ENCODE measurements around the gene CNDP1. TPM values are rescaled to one million over a fixed set of nuclear protein-coding genes. Genes with fewer than 3 reads are reported as not detected.

The CNDP1 gene
- total RNA-seq, 1 donor from 2014 or later: 0.48 TPM

DNA sequence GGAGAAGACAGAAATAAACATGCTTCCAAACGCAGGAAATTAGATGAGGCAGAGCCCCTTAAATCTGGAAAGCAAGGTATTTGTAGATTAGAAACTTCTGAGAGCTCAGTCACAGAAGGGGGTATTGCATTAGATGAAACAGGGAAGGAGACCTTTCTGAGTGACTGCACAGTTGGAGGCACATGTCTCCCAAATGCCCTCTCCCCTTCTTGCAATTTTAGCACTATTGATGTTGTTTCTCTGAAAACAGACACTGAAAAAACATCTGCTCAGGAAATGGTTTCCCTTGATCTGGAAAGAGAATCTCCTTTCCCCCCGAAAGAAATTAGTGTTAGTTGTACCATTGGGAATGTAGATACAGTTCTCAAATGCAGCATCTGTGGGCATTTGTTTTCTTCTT lies 96.9 kb downstream of the CNDP1 start:
- TF ChIP-seq CTCF (conservative IDR thresholded peaks at IDR 0.05): no peak
- no peak for DNase-seq (ENCODE audit: extremely low spot score, unreplicated experiment)
- peaks cover 29% of the 10 kb centered on the region for H3K36me3 Mint-ChIP-seq
- no peak overlapping the region for H3K27ac Mint-ChIP-seq
- H3K9me3 Mint-ChIP-seq: no peaks in the 10 kb centered on the region
- peaks cover 36% of the 10 kb centered on the region for H3K4me1 Mint-ChIP-seq (ENCODE audit: unreplicated experiment)
- H3K4me3 Mint-ChIP-seq: no peak overlapping the region
- H3K27me3 Mint-ChIP-seq: no peaks in the 10 kb centered on the region

- H3K4me1 Mint-ChIP-seq (ENCODE audit: unreplicated experiment): peaks cover 31% of the 10 kb centered on the region
- H3K4me3 Mint-ChIP-seq: no peak overlapping the region
- no peak for DNase-seq (ENCODE audit: extremely low spot score, unreplicated experiment)
- H3K9me3 Mint-ChIP-seq: no peaks in the 10 kb centered on the region
- no peak overlapping the region for H3K27ac Mint-ChIP-seq
- peaks cover 29% of the 10 kb centered on the region for H3K36me3 Mint-ChIP-seq
- TF ChIP-seq CTCF (conservative IDR thresholded peaks at IDR 0.05): no peak
- no peaks in the 10 kb centered on the region for H3K27me3 Mint-ChIP-seq
These were observed 97.5 kb downstream of the CNDP1 start for GRCh38 chr18:74631623-74632350.

DNA sequence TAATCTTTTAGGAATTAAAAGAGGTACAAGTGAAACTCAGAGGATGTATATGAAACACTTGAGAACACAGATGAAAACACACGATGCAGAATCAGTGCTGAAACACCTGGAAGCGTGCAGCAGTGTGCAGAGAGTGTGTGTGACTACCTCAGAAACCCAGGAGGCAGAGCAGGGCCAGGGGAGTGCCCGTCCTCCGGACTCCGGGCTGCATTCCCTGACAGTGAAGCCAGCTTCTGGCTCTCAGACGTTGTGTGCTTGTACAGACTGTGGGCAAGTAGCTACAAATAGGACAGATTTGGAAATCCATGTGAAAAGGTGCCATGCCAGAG lies 98.0 kb downstream of the CNDP1 start:
- Mint-ChIP-seq H3K27ac (no peak overlapping the region), H3K4me3 (no peak overlapping the region), H3K27me3 (no peaks in the 10 kb centered on the region), H3K36me3 (peaks cover 29% of the 10 kb centered on the region), H3K4me1 (ENCODE audit: unreplicated experiment) (peaks cover 28% of the 10 kb centered on the region), H3K9me3 (no peaks in the 10 kb centered on the region)
- TF ChIP-seq CTCF (conservative IDR thresholded peaks at IDR 0.05): no peak
- no peak for DNase-seq (ENCODE audit: extremely low spot score, unreplicated experiment)

DNA sequence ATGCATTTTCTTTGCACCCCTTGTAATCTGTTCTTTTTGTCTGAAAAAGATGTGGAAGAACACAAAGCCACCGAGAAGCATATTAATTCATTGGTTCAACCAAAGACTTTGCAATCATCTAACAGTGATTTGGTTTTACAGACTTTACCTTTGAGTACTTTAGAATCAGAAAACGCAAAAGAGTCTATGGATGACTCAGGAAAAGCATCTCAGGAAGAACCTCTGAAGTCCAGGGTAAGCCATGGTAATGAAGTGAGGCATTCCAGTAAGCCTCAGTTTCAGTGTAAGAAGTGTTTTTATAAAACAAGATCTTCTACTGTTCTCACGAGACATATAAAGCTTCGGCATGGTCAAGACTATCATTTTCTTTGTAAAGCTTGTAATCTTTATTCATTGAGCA lies 98.6 kb downstream of the CNDP1 start:
- H3K4me1 Mint-ChIP-seq (ENCODE audit: unreplicated experiment): peaks cover 28% of the 10 kb centered on the region
- H3K9me3 Mint-ChIP-seq: no peaks in the 10 kb centered on the region
- DNase-seq (ENCODE audit: extremely low spot score, unreplicated experiment): no peak
- H3K27ac Mint-ChIP-seq: no peak overlapping the region
- peaks cover 29% of the 10 kb centered on the region for H3K36me3 Mint-ChIP-seq
- no peaks in the 10 kb centered on the region for H3K27me3 Mint-ChIP-seq
- H3K4me3 Mint-ChIP-seq: no peak overlapping the region
- TF ChIP-seq CTCF (conservative IDR thresholded peaks at IDR 0.05): no peak

DNA sequence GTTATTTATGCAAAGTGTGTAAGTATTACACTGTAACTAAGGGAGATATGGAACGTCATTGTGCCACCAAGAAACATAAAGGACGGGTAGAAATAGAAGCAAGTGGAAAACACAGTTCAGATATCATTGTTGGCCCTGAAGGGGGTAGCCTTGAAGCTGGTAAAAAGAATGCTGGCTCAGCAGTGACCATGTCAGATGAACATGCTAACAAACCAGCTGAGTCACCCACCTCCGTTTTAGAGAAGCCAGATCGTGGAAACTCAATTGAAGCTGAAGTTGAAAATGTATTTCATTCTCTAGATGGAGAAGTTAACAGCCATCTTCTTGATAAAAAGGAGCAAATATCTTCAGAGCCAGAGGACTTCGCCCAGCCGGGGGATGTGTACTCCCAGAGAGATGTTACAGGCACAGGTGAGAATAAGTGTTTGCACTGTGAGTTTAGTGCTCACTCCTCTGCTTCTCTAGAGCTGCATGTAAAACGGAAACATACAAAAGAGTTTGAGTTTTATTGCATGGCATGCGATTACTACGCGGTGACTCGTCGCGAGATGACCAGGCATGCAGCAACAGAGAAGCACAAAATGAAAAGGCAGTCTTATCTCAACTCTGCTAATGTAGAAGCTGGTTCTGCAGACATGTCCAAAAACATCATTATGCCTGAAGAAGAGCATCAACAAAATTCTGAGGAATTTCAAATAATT lies 99.5 kb downstream of the CNDP1 start:
- H3K9me3 Mint-ChIP-seq: no peaks in the 10 kb centered on the region
- H3K27ac Mint-ChIP-seq: no peak overlapping the region
- peaks cover 28% of the 10 kb centered on the region for H3K4me1 Mint-ChIP-seq (ENCODE audit: unreplicated experiment)
- no peak for TF ChIP-seq CTCF (conservative IDR thresholded peaks at IDR 0.05)
- no peak overlapping the region for H3K4me3 Mint-ChIP-seq
- no peaks in the 10 kb centered on the region for H3K27me3 Mint-ChIP-seq
- H3K36me3 Mint-ChIP-seq: peaks cover 29% of the 10 kb centered on the region
- DNase-seq (ENCODE audit: extremely low spot score, unreplicated experiment): no peak

Data from type B pancreatic cell (in vitro differentiated cells).